Measurements from ENCODE around the gene KRTAP10-7.
"Not testable (repeated sequence)": the region's sequence is repeated elsewhere in the genome, so short reads cannot be mapped to it uniquely, and the experiment has no call there.

KRTAP10-7 gene

GRCh38 chr21:44576025-44576420 is 24.4 kb upstream of the KRTAP10-7 start:
- no peaks in the 10 kb centered on the region for H3K9me3 ChIP-seq
- H3K4me3 ChIP-seq = no peak overlapping the region
- DNase-seq (ENCODE audit: low spot score in 2 of 2) = no peak
- H3K27me3 ChIP-seq (ENCODE audit: low read depth) = no peaks in the 10 kb centered on the region
- H3K4me1 ChIP-seq = no peaks in the 10 kb centered on the region
- in situ Hi-C loops (cut with MboI; ENCODE audit: low sequenced_read_pairs) = no loop called here
- no peaks in the 10 kb centered on the region for H3K36me3 ChIP-seq (replicated peaks)

GRCh38 chr21:44578371-44579055 is 21.9 kb upstream of the KRTAP10-7 start:
- Histone ChIP-seq H3K4me1 (no peaks in the 10 kb centered on the region), H3K9me3 (peaks cover 4% of the 10 kb centered on the region; the same call in 1 of the 2 replicates), H3K4me3 (no peak overlapping the region), H3K36me3 (replicated peaks) (no peaks in the 10 kb centered on the region), H3K27me3 (ENCODE audit: low read depth) (no peaks in the 10 kb centered on the region)
- in situ Hi-C loops (cut with MboI; ENCODE audit: low sequenced_read_pairs) = no loop called here
- no peak for DNase-seq (ENCODE audit: low spot score in 2 of 2)

GRCh38 chr21:44579056-44579832 is 21.2 kb upstream of the KRTAP10-7 start:
- Histone ChIP-seq H3K27me3 (ENCODE audit: low read depth) (no peaks in the 10 kb centered on the region), H3K36me3 (replicated peaks) (no peaks in the 10 kb centered on the region), H3K4me3 (no peak overlapping the region), H3K4me1 (no peaks in the 10 kb centered on the region), H3K9me3 (peaks cover 4% of the 10 kb centered on the region; the same call in 1 of the 2 replicates)
- in situ Hi-C loops (cut with MboI; ENCODE audit: low sequenced_read_pairs) = no loop called here
- no peak for DNase-seq (ENCODE audit: low spot score in 2 of 2)

GRCh38 chr21:44579833-44580144 is 20.6 kb upstream of the KRTAP10-7 start:
- H3K27me3 ChIP-seq (ENCODE audit: low read depth) = no peaks in the 10 kb centered on the region
- H3K9me3 ChIP-seq = peaks cover 4% of the 10 kb centered on the region; the same call in 1 of the 2 replicates
- no peaks in the 10 kb centered on the region for H3K4me1 ChIP-seq
- in situ Hi-C loops (cut with MboI; ENCODE audit: low sequenced_read_pairs) = no loop called here
- no peak overlapping the region for H3K4me3 ChIP-seq
- H3K36me3 ChIP-seq (replicated peaks) = no peaks in the 10 kb centered on the region
- DNase-seq (ENCODE audit: low spot score in 2 of 2) = no peak

DNA sequence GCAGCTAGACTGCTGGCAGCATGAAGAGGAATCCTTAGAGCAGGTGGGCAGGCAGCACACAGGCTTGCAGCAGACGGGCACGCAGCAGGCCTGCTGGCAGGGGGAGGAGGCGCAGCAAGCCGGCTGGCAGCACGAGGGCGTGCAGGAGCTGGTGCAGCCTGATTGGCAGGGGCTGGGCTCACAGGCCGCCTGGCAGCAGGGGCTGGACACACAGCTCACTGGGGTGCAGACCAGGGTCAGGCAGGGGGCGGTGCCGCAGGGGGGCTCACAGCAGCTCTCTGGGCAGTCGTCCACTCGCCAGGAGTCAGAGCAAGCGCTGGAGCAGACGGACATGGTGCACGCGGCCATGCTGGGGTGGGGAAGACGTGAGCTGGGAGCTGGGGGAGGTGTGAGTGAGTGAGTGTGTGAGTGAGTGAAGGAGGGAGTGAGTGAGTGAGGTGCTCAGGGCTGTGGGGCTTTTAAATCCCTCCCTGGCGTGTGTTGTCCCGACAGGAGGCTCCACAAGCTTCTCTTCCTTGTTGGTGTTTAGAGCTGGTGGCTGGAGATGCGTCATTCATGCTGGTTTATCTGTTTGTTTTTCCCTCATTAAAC is 20.1 kb upstream of the KRTAP10-7 start, which contains the start of gene KRTAP10-5:
KRTAP10-5 (minus strand) TSS at position 374 of the 591 bp plus-strand sequence; CDS start at position 348, 26 bp downstream.
- DNase-seq (ENCODE audit: low spot score in 2 of 2); H3K36me3 ChIP-seq (replicated peaks); H3K27me3 ChIP-seq (ENCODE audit: low read depth); H3K4me1 ChIP-seq; in situ Hi-C loops (cut with MboI; ENCODE audit: low sequenced_read_pairs); H3K4me3 ChIP-seq; H3K9me3 ChIP-seq: not testable (repeated sequence)

DNA sequence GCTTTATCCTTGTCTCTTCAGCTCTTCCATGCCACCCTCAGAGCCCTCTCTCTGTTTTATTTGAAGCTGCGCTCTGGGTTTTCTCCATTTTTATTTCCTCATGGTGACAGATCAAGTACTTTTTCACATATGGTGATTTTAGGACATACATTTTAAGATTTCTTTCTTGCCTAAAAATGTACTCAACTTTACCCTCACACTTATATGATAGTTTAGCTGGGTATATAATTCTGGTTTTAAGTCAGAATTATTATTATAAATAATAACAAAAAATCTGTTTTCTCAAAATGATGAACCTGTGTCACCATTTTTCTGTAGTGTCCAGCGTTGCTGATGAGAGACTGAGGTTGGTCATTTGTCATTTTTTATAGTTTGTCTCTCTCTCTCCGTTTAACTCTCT is 19.2 kb upstream of the KRTAP10-7 start:
- Histone ChIP-seq H3K27me3 (ENCODE audit: low read depth) (no peaks in the 10 kb centered on the region), H3K9me3 (peaks cover 4% of the 10 kb centered on the region; the same call in 1 of the 2 replicates), H3K4me3 (no peak overlapping the region), H3K4me1 (no peaks in the 10 kb centered on the region), H3K36me3 (replicated peaks) (no peaks in the 10 kb centered on the region)
- in situ Hi-C loops (cut with MboI; ENCODE audit: low sequenced_read_pairs) = no loop called here
- DNase-seq (ENCODE audit: low spot score in 2 of 2) = no peak

DNA sequence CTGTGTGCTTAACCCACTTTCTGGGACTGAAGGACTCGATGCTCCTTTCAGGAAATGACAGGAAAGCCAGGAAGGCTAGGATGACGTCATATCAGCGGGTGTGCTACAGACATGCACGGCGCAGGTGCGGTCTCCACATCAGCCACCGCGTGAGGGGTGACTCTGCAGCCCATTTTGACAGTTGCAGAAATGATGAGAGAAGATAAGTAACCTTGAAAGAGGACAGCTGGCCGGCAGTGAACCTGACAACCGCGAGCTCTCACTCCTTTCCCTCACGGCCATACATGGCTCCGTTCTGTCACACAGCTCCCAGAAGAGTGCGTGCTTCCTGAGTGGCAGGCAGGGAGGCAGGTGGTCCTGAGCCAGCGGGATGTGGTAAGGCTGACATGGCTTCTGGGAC is 18.3 kb upstream of the KRTAP10-7 start:
- no peak for DNase-seq (ENCODE audit: low spot score in 2 of 2)

GRCh38 chr21:44583089-44583799 is 17.2 kb upstream of the KRTAP10-7 start:
- Histone ChIP-seq H3K27me3 (ENCODE audit: low read depth) (no peaks in the 10 kb centered on the region), H3K36me3 (replicated peaks) (no peaks in the 10 kb centered on the region), H3K9me3 (peaks cover 4% of the 10 kb centered on the region), H3K4me3 (no peak overlapping the region), H3K4me1 (no peaks in the 10 kb centered on the region)
- in situ Hi-C loops (cut with MboI; ENCODE audit: low sequenced_read_pairs) = no loop called here
- no peak for DNase-seq (ENCODE audit: low spot score in 2 of 2)

More for the DNA sequence above, 18.3 kb upstream of the KRTAP10-7 start:
- H3K9me3 ChIP-seq = peaks cover 4% of the 10 kb centered on the region
- no peak overlapping the region for H3K4me3 ChIP-seq
- H3K36me3 ChIP-seq (replicated peaks) = no peaks in the 10 kb centered on the region
- no peaks in the 10 kb centered on the region for H3K4me1 ChIP-seq
- H3K27me3 ChIP-seq (ENCODE audit: low read depth) = no peaks in the 10 kb centered on the region
- in situ Hi-C loops (cut with MboI; ENCODE audit: low sequenced_read_pairs) = no loop called here

GRCh38 chr21:44583800-44584147 is 16.6 kb upstream of the KRTAP10-7 start:
- in situ Hi-C loops (cut with MboI; ENCODE audit: low sequenced_read_pairs) = no loop called here
- peaks cover 4% of the 10 kb centered on the region for H3K9me3 ChIP-seq
- no peaks in the 10 kb centered on the region for H3K27me3 ChIP-seq (ENCODE audit: low read depth)
- DNase-seq (ENCODE audit: low spot score in 2 of 2) = no peak
- no peak overlapping the region for H3K4me3 ChIP-seq
- H3K36me3 ChIP-seq (replicated peaks) = no peaks in the 10 kb centered on the region
- no peaks in the 10 kb centered on the region for H3K4me1 ChIP-seq

GRCh38 chr21:44585892-44586291 is 14.5 kb upstream of the KRTAP10-7 start:
- Histone ChIP-seq H3K27me3 (ENCODE audit: low read depth) (no peaks in the 10 kb centered on the region), H3K4me3 (no peak overlapping the region), H3K9me3 (peaks cover 4% of the 10 kb centered on the region), H3K4me1 (no peaks in the 10 kb centered on the region), H3K36me3 (replicated peaks) (no peaks in the 10 kb centered on the region)
- in situ Hi-C loops (cut with MboI; ENCODE audit: low sequenced_read_pairs) = no loop called here
- DNase-seq (ENCODE audit: low spot score in 2 of 2) = no peak

- Histone ChIP-seq H3K4me3 (no peak overlapping the region), H3K4me1 (no peaks in the 10 kb centered on the region), H3K9me3 (no peaks in the 10 kb centered on the region; the same call in 1 of the 2 replicates), H3K27me3 (ENCODE audit: low read depth) (no peaks in the 10 kb centered on the region), H3K36me3 (replicated peaks) (no peaks in the 10 kb centered on the region)
- in situ Hi-C loops (cut with MboI; ENCODE audit: low sequenced_read_pairs) = no loop called here
- DNase-seq (ENCODE audit: low spot score in 2 of 2) = no peak
Observed at GRCh38 chr21:44589094-44589493, 11.3 kb upstream of the KRTAP10-7 start.

GRCh38 chr21:44589586-44590305 is 10.7 kb upstream of the KRTAP10-7 start:
- in situ Hi-C loops (cut with MboI; ENCODE audit: low sequenced_read_pairs) = no loop called here
- Histone ChIP-seq H3K36me3 (replicated peaks) (no peaks in the 10 kb centered on the region), H3K27me3 (ENCODE audit: low read depth) (no peaks in the 10 kb centered on the region), H3K4me1 (no peaks in the 10 kb centered on the region), H3K9me3 (no peaks in the 10 kb centered on the region; the same call in 1 of the 2 replicates), H3K4me3 (no peak overlapping the region)
- DNase-seq (ENCODE audit: low spot score in 2 of 2) = no peak

DNA sequence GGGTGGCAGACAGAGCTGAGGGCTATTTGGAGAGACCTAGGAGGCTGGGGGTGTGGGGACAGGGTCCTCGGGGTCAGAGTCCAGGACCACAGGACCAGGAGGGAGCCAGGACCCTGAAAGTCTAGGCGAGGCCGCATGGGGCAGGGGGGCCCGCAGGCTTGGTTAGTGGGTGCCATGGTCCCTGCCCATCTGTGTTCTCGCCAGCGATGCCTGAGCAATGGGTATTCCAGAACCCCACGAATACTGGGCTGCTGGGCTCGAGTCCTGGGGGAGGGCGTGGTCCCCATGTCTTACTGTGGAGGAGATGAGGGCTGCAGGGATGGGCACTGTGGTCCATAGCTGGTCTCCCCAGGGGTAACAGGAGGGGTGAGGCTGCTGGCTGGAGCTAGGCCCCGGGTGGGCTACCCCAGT is 10.1 kb upstream of the KRTAP10-7 start:
- no peak overlapping the region for H3K4me3 ChIP-seq
- H3K9me3 ChIP-seq = no peaks in the 10 kb centered on the region; the same call in 1 of the 2 replicates
- H3K27me3 ChIP-seq (ENCODE audit: low read depth) = no peaks in the 10 kb centered on the region
- H3K4me1 ChIP-seq = no peaks in the 10 kb centered on the region
- no peaks in the 10 kb centered on the region for H3K36me3 ChIP-seq (replicated peaks)
- in situ Hi-C loops (cut with MboI; ENCODE audit: low sequenced_read_pairs) = no loop called here
- DNase-seq (ENCODE audit: low spot score in 2 of 2) = no peak

Measured in HAP-1 (cell line).